HepG2 (cell line): ENCODE data around the gene TBC1D10B. TPM values are rescaled to one million over a fixed set of nuclear protein-coding genes. Genes with fewer than 3 reads are reported as not detected.
A peak's percentile ranks its signal among the peaks of the same experiment; 100 is the strongest.

ENCODE experiments used
- PRMT3 ChIP-seq: sonication (generic); formaldehyde crosslinking; IDR thresholded peaks from 2 replicates; pipeline ENCODE4 v1.8.1; 2022; ENCODE audit warnings: low read depth, mild to moderate bottlenecking, moderate library complexity, missing genetic modification reagents, borderline replicate concordance
- ZMYM4 ChIP-seq: sonication (generic); formaldehyde crosslinking; IDR thresholded peaks from 2 replicates; pipeline ENCODE4 v1.8.1; 2023; ENCODE audit warnings: mild to moderate bottlenecking, missing genetic modification reagents
- ZNF207 ChIP-seq: fragments of 450-650 bp; IDR thresholded peaks from 2 replicates; pipeline ENCODE4 v1.6.1; 2016; ENCODE audit warnings: antibody characterized with exemption, borderline replicate concordance
- ZNF605 ChIP-seq: sonication (generic); formaldehyde crosslinking; IDR thresholded peaks from 2 replicates; pipeline ENCODE4 v1.8.0; 2022; ENCODE audit warnings: mild to moderate bottlenecking, missing genetic modification reagents
- ZNF776 ChIP-seq: sonication (generic); formaldehyde crosslinking; IDR thresholded peaks from 2 replicates; pipeline ENCODE4 v1.4.0; 2020; ENCODE audit warnings: mild to moderate bottlenecking, missing genetic modification reagents
- ZNF83 ChIP-seq: sonication (generic); formaldehyde crosslinking; IDR thresholded peaks from 2 replicates; pipeline ENCODE4 v1.4.0; 2020; ENCODE audit warnings: missing genetic modification reagents, mild to moderate bottlenecking, borderline replicate concordance
- polyA plus RNA-seq, 8 experiments: library from polyadenylated mRNA; depleted of rRNA in 3 of 8; stranded (reverse) in 7 of 8; unstranded in 1 of 8; fragments of >200 nt; fragmentation: Illumina TruSeq in 4 of 8; extraction: Trizol in 4 of 8; gene quantifications; 2 replicates each; pipeline versions ENCODE4 v1.2.1 to v1.2.3, GENCODE V29; 2011 to 2016; ENCODE audit warnings: low read depth in 4 of 8, missing spikeins in 1 of 8, mixed read lengths in 1 of 8; ENCODE audit not compliant: insufficient read depth in 1 of 8
- total RNA-seq, 5 experiments: library from RNA; depleted of rRNA; stranded (reverse); fragments of >200 nt; fragmentation: Illumina TruSeq; extraction: Trizol; gene quantifications; 2 replicates each; pipeline ENCODE4 v1.2.3, GENCODE V29; 2016; ENCODE audit warnings: low read depth in 1 of 5
- TF ChIP-seq, protein P1 (sequence below): sonication (generic); formaldehyde crosslinking; IDR thresholded peaks from 2 replicates; pipeline ENCODE4 v1.8.0; 2022; ENCODE audit warnings: mild to moderate bottlenecking, missing genetic modification reagents, moderate library complexity
- TF ChIP-seq, protein P2 (sequence below): sonication (generic); formaldehyde crosslinking; IDR thresholded peaks from 2 replicates; pipeline ENCODE4 v1.5.0; 2020; ENCODE audit warnings: mild to moderate bottlenecking, missing genetic modification reagents, borderline replicate concordance
- TF ChIP-seq, protein P3 (sequence below): sonication (generic); formaldehyde crosslinking; IDR thresholded peaks from 2 replicates; pipeline ENCODE4 v1.8.0; 2022; ENCODE audit warnings: mild to moderate bottlenecking, missing genetic modification reagents, borderline replicate concordance

The TBC1D10B gene
- total and polyA plus RNA-seq, 2 of the 13 experiments (the other 11 are each of a cell fraction or from before 2014, with no cell fraction given) = 15.7 to 24.8 TPM

DNA sequence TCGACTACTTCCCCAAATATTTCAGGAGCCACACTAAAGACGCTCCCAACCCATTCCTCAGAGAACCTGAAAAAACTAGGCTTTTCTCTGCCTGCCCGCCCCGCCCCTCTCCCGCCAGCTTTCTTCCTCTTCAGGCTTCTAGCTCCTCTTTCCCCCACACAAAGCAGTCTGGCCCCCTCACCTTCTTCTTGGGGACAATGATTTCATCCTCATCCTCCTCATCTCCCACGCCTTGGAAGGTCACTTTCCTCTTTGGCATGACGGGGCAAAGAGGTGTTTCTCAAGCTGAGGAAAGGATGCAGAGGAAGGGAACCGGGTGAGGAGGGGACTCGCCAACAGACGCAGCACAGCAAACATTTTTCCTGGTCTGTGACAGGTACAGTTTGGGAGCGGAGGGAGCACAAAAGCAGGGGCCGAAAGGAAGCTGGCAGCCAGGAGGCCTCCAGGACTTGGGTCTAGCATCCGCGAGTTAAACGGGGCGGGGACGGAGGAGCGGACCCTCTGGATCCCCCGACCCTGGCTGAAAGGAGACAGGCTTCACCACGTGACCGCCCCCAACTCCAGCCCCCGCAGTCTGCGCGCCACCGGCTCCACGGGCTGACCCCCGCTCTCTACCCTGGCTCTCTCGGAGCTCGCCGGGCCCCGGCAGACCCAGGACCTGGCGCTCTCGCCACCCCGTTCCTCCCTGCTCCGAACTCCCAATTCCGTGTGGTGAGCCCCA, 15.7 kb downstream of the TBC1D10B start (continued):
- TF ChIP-seq, protein P1, sequence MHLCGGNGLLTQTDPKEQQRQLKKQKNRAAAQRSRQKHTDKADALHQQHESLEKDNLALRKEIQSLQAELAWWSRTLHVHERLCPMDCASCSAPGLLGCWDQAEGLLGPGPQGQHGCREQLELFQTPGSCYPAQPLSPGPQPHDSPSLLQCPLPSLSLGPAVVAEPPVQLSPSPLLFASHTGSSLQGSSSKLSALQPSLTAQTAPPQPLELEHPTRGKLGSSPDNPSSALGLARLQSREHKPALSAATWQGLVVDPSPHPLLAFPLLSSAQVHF (CRISPR knock-in tag) = no peak
- no peak for TF ChIP-seq ZNF83 (CRISPR knock-in tag)
- no peak for TF ChIP-seq ZNF605 (CRISPR knock-in tag)
- TF ChIP-seq PRMT3 (CRISPR knock-in tag) = no peak
- 0 out of 2 replicates have a peak, but pooled peaks have one; percentile 5 for TF ChIP-seq ZNF776 (CRISPR knock-in tag)
- no peak for TF ChIP-seq ZMYM4 (CRISPR knock-in tag)
- TF ChIP-seq, protein P2, sequence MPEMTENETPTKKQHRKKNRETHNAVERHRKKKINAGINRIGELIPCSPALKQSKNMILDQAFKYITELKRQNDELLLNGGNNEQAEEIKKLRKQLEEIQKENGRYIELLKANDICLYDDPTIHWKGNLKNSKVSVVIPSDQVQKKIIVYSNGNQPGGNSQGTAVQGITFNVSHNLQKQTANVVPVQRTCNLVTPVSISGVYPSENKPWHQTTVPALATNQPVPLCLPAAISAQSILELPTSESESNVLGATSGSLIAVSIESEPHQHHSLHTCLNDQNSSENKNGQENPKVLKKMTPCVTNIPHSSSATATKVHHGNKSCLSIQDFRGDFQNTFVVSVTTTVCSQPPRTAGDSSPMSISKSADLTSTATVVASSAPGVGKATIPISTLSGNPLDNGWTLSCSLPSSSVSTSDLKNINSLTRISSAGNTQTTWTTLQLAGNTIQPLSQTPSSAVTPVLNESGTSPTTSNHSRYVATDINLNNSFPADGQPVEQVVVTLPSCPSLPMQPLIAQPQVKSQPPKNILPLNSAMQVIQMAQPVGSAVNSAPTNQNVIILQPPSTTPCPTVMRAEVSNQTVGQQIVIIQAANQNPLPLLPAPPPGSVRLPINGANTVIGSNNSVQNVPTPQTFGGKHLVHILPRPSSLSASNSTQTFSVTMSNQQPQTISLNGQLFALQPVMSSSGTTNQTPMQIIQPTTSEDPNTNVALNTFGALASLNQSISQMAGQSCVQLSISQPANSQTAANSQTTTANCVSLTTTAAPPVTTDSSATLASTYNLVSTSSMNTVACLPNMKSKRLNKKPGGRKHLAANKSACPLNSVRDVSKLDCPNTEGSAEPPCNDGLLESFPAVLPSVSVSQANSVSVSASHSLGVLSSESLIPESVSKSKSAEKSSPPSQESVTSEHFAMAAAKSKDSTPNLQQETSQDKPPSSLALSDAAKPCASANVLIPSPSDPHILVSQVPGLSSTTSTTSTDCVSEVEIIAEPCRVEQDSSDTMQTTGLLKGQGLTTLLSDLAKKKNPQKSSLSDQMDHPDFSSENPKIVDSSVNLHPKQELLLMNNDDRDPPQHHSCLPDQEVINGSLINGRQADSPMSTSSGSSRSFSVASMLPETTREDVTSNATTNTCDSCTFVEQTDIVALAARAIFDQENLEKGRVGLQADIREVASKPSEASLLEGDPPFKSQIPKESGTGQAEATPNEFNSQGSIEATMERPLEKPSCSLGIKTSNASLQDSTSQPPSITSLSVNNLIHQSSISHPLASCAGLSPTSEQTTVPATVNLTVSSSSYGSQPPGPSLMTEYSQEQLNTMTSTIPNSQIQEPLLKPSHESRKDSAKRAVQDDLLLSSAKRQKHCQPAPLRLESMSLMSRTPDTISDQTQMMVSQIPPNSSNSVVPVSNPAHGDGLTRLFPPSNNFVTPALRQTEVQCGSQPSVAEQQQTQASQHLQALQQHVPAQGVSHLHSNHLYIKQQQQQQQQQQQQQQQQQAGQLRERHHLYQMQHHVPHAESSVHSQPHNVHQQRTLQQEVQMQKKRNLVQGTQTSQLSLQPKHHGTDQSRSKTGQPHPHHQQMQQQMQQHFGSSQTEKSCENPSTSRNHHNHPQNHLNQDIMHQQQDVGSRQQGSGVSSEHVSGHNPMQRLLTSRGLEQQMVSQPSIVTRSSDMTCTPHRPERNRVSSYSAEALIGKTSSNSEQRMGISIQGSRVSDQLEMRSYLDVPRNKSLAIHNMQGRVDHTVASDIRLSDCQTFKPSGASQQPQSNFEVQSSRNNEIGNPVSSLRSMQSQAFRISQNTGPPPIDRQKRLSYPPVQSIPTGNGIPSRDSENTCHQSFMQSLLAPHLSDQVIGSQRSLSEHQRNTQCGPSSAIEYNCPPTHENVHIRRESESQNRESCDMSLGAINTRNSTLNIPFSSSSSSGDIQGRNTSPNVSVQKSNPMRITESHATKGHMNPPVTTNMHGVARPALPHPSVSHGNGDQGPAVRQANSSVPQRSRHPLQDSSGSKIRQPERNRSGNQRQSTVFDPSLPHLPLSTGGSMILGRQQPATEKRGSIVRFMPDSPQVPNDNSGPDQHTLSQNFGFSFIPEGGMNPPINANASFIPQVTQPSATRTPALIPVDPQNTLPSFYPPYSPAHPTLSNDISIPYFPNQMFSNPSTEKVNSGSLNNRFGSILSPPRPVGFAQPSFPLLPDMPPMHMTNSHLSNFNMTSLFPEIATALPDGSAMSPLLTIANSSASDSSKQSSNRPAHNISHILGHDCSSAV = no peak
- TF ChIP-seq, protein P3, sequence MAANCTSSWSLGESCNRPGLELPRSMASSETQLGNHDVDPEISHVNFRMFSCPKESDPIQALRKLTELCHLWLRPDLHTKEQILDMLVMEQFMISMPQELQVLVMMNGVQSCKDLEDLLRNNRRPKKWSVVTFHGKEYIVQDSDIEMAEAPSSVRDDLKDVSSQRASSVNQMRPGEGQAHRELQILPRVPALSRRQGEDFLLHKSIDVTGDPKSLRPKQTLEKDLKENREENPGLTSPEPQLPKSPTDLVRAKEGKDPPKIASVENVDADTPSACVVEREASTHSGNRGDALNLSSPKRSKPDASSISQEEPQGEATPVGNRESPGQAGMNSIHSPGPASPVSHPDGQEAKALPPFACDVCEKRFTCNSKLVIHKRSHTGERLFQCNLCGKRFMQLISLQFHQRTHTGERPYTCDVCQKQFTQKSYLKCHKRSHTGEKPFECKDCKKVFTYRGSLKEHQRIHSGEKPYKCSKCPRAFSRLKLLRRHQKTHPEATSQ = 0 out of 2 replicates have a peak, but pooled peaks have one; percentile 77
- no peak for TF ChIP-seq ZNF207
